K562 (cell line): ENCODE results near the gene HDHD3. TPM values are rescaled to one million over a fixed set of nuclear protein-coding genes. Genes with fewer than 3 reads are reported as not detected.

Experiments
- ATF1 ChIP-seq, 2 experiments: fragments of 450-650 bp in 1 of 2; IDR thresholded peaks; 2 replicates each; pipeline ENCODE4 v1.6.1; 2016; ENCODE audit warnings: missing compliant biosample characterization in 1 of 2, missing genetic modification characterization in 1 of 2
- CTBP1 ChIP-seq: fragments of 450-650 bp; IDR thresholded peaks from 2 replicates; pipeline ENCODE4 v1.6.1; 2016; ENCODE audit warnings: borderline replicate concordance
- CXXC5 ChIP-seq: fragments of 250-450 bp; sonication (Bioruptor Pico); IDR thresholded peaks from 2 replicates; pipeline ENCODE4 v1.8.0; 2022; ENCODE audit warnings: inconsistent platforms, mild to moderate bottlenecking, moderate library complexity
- KAT8 ChIP-seq: fragments of 450-650 bp; IDR thresholded peaks from 2 replicates; pipeline ENCODE4 v1.6.1; 2016; ENCODE audit warnings: low read depth, mild to moderate bottlenecking
- PHF21A ChIP-seq: fragments of 450-650 bp; IDR thresholded peaks from 2 replicates; pipeline ENCODE4 v1.6.1; 2017; ENCODE audit warnings: low read depth, borderline replicate concordance
- PKNOX1 ChIP-seq: fragments of 450-650 bp; IDR thresholded peaks from 2 replicates; pipeline ENCODE4 v1.6.1; 2016
- SMAD4 ChIP-seq: fragments of 250-450 bp; sonication (Bioruptor Pico); conservative IDR thresholded peaks from 2 replicates; pipeline ENCODE4 v1.8.0; 2021; ENCODE audit warnings: inconsistent platforms, mild to moderate bottlenecking, moderate library complexity
- polyA plus RNA-seq, 8 experiments: library from polyadenylated mRNA; depleted of rRNA in 4 of 8; stranded (reverse) in 5 of 8; unstranded in 3 of 8; fragments of >200 nt; fragmentation: Nextera tagmentation in 2 of 8; fragmentation: Illumina TruSeq in 1 of 8; extraction: Ambion mirVana in 2 of 8; extraction: Trizol in 1 of 8; gene quantifications; 2 replicates each; pipeline versions ENCODE4 v1.2.1 to v1.2.3, GENCODE V29; 2011 to 2014; ENCODE audit warnings: inconsistent platforms in 1 of 8, missing spikeins in 1 of 8
- total RNA-seq, 7 experiments: library from RNA; depleted of rRNA in 6 of 7; stranded (reverse); fragments of >200 nt in 6 of 7; fragmentation: Illumina TruSeq in 2 of 7; extraction: Trizol in 2 of 7; gene quantifications; 2 replicates each; pipeline versions ENCODE4 v1.2.1 to v1.2.3, GENCODE V29; 2011 to 2021; ENCODE audit warnings: low replicate concordance in 1 of 7
- TF ChIP-seq, protein P1 (sequence below): sonication (generic); IDR thresholded peaks from 2 replicates; pipeline ENCODE4 v1.6.1; 2016
- TF ChIP-seq, protein P2 (sequence below), 2 experiments: fragments of 450-650 bp; formaldehyde crosslinking in 1 of 2; IDR thresholded peaks; 2 replicates each; pipeline versions ENCODE4 v1.4.0 to v1.6.1; 2014 to 2020; ENCODE audit warnings: mild to moderate bottlenecking in 2 of 2, borderline replicate concordance in 1 of 2, low read depth in 1 of 2
- TF ChIP-seq, protein P3 (sequence below): IDR thresholded peaks from 2 replicates; pipeline ENCODE4 v1.6.1; 2014; ENCODE audit warnings: antibody characterized with exemption
- TF ChIP-seq, protein P4 (sequence below): fragments of 450-650 bp; IDR thresholded peaks from 2 replicates; pipeline ENCODE4 v1.6.1; 2017; ENCODE audit warnings: antibody characterized with exemption, mild to moderate bottlenecking

The HDHD3 gene
- total and polyA plus RNA-seq, 9 of the 15 experiments (the other 6 are each of a cell fraction or from before 2014, with no cell fraction given), result 1.1 to 19.1 (median 10.9) TPM

DNA sequence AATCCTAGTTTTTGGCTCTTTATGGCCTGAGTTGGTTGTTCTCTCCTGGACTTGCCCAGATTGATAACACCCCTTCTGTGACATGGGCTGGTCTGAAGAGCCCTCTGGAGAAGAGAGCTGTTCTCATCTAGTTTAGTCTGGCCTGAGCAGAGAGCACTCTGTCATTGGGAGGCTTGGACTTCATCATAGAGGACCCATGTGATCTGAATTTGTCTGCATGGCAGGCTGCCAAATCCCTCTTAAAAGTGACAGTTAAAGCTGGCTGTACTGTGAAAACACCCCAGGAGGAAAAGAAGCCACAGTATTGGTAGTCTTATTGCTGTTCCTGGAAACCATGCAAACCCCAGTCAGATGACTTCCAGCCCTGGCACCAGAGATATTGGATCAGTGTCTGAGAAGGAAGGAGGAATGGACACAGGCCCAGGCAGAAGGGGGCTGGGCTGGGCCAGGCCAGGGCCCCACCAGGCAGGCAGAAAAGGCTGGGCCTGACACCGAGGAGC is 33.0 kb downstream of the HDHD3 start (continued):
- TF ChIP-seq, protein P1, sequence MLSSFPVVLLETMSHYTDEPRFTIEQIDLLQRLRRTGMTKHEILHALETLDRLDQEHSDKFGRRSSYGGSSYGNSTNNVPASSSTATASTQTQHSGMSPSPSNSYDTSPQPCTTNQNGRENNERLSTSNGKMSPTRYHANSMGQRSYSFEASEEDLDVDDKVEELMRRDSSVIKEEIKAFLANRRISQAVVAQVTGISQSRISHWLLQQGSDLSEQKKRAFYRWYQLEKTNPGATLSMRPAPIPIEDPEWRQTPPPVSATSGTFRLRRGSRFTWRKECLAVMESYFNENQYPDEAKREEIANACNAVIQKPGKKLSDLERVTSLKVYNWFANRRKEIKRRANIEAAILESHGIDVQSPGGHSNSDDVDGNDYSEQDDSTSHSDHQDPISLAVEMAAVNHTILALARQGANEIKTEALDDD, result no peak
- TF ChIP-seq KAT8 (no peak), CTBP1 (peak; percentile 51; the same call in 1 of the 2 replicates), PKNOX1 (peak; percentile 76), ATF1 (CRISPR knock-in tag; IDR thresholded peaks at IDR 0.05) (no peak), ATF1 (tag; IDR thresholded peaks at IDR 0.05) (peak; percentile 58), PHF21A (peak; percentile 76; the same call in 1 of the 2 replicates), CXXC5 (CRISPR knock-in tag) (no peak), SMAD4 (CRISPR knock-in tag) (no peak)
- TF ChIP-seq, protein P2, sequence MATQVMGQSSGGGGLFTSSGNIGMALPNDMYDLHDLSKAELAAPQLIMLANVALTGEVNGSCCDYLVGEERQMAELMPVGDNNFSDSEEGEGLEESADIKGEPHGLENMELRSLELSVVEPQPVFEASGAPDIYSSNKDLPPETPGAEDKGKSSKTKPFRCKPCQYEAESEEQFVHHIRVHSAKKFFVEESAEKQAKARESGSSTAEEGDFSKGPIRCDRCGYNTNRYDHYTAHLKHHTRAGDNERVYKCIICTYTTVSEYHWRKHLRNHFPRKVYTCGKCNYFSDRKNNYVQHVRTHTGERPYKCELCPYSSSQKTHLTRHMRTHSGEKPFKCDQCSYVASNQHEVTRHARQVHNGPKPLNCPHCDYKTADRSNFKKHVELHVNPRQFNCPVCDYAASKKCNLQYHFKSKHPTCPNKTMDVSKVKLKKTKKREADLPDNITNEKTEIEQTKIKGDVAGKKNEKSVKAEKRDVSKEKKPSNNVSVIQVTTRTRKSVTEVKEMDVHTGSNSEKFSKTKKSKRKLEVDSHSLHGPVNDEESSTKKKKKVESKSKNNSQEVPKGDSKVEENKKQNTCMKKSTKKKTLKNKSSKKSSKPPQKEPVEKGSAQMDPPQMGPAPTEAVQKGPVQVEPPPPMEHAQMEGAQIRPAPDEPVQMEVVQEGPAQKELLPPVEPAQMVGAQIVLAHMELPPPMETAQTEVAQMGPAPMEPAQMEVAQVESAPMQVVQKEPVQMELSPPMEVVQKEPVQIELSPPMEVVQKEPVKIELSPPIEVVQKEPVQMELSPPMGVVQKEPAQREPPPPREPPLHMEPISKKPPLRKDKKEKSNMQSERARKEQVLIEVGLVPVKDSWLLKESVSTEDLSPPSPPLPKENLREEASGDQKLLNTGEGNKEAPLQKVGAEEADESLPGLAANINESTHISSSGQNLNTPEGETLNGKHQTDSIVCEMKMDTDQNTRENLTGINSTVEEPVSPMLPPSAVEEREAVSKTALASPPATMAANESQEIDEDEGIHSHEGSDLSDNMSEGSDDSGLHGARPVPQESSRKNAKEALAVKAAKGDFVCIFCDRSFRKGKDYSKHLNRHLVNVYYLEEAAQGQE (IDR thresholded peaks at IDR 0.05; ENCODE audit: borderline replicate concordance), result peak; percentile 95
- TF ChIP-seq, protein P2 (CRISPR knock-in tag; IDR thresholded peaks at IDR 0.05; ENCODE audit: low read depth), result no peak
- TF ChIP-seq, protein P3, sequence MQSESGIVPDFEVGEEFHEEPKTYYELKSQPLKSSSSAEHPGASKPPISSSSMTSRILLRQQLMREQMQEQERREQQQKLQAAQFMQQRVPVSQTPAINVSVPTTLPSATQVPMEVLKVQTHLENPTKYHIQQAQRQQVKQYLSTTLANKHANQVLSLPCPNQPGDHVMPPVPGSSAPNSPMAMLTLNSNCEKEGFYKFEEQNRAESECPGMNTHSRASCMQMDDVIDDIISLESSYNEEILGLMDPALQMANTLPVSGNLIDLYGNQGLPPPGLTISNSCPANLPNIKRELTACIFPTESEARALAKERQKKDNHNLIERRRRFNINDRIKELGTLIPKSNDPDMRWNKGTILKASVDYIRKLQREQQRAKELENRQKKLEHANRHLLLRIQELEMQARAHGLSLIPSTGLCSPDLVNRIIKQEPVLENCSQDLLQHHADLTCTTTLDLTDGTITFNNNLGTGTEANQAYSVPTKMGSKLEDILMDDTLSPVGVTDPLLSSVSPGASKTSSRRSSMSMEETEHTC, result peak; percentile 24; the same call in 1 of the 2 replicates
- TF ChIP-seq, protein P4, sequence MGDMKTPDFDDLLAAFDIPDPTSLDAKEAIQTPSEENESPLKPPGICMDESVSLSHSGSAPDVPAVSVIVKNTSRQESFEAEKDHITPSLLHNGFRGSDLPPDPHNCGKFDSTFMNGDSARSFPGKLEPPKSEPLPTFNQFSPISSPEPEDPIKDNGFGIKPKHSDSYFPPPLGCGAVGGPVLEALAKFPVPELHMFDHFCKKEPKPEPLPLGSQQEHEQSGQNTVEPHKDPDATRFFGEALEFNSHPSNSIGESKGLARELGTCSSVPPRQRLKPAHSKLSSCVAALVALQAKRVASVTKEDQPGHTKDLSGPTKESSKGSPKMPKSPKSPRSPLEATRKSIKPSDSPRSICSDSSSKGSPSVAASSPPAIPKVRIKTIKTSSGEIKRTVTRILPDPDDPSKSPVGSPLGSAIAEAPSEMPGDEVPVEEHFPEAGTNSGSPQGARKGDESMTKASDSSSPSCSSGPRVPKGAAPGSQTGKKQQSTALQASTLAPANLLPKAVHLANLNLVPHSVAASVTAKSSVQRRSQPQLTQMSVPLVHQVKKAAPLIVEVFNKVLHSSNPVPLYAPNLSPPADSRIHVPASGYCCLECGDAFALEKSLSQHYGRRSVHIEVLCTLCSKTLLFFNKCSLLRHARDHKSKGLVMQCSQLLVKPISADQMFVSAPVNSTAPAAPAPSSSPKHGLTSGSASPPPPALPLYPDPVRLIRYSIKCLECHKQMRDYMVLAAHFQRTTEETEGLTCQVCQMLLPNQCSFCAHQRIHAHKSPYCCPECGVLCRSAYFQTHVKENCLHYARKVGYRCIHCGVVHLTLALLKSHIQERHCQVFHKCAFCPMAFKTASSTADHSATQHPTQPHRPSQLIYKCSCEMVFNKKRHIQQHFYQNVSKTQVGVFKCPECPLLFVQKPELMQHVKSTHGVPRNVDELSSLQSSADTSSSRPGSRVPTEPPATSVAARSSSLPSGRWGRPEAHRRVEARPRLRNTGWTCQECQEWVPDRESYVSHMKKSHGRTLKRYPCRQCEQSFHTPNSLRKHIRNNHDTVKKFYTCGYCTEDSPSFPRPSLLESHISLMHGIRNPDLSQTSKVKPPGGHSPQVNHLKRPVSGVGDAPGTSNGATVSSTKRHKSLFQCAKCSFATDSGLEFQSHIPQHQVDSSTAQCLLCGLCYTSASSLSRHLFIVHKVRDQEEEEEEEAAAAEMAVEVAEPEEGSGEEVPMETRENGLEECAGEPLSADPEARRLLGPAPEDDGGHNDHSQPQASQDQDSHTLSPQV, result peak; percentile 62; the same call in 1 of the 2 replicates
